Neural progenitor cell (in vitro differentiated cells): ENCODE results near the gene RFX8.

Experiments
- CTCF ChIP-seq: fragments of 200-600 bp; sonication (generic); IDR thresholded peaks from 2 replicates; pipeline ENCODE4 v1.5.1; 2017; ENCODE audit warnings: antibody characterized with exemption, mild to moderate bottlenecking
- EZH2phosphoT487 ChIP-seq: fragments of 200-600 bp; sonication (generic); IDR thresholded peaks from 2 replicates; pipeline ENCODE4 v1.6.1; 2017; ENCODE audit warnings: antibody characterized with exemption

GRCh38 chr2:101492936-101493473, 18.1 kb upstream of the RFX8 start:
- TF ChIP-seq CTCF (no peak), EZH2phosphoT487 (no peak)
